H9 (cell line): ENCODE data around the gene BMP2K. TPM values are rescaled to one million over a fixed set of nuclear protein-coding genes. Genes with fewer than 3 reads are reported as not detected.

ENCODE experiments used
- DNase-seq: peaks from one replicate; pipeline ENCODE4 v3.0.0-alpha.2; 2017
- H2AFZ ChIP-seq: one replicate; pipeline ENCODE4 v1.6.1; 2013; ENCODE audit warnings: mild to moderate bottlenecking, low read length, control low read depth, moderate library complexity
- H2AK5ac ChIP-seq: 2 replicates; pipeline ENCODE4 v1.6.1; 2013; ENCODE audit warnings: low read length, control low read depth, mixed read lengths; ENCODE audit not compliant: insufficient read length
- H2BK120ac ChIP-seq: one replicate; pipeline ENCODE4 v1.6.1; 2013; ENCODE audit warnings: low read depth, mild to moderate bottlenecking, low read length, control low read depth, inconsistent platforms; ENCODE audit not compliant: poor library complexity, severe bottlenecking
- H2BK12ac ChIP-seq: 2 replicates; pipeline ENCODE4 v1.6.1; 2013; ENCODE audit warnings: low read length, control low read depth, mixed read lengths, low read depth; ENCODE audit not compliant: insufficient read length
- H2BK15ac ChIP-seq: 2 replicates; pipeline ENCODE4 v1.6.1; 2013; ENCODE audit warnings: low read depth, low read length, control low read depth
- H2BK20ac ChIP-seq: one replicate; pipeline ENCODE4 v1.6.1; 2013; ENCODE audit warnings: low read depth, mild to moderate bottlenecking, low read length, control low read depth, inconsistent platforms; ENCODE audit not compliant: poor library complexity, severe bottlenecking
- H2BK5ac ChIP-seq: 2 replicates; pipeline ENCODE4 v1.6.1; 2013; ENCODE audit warnings: low read length, control low read depth, mixed read lengths; ENCODE audit not compliant: insufficient read length
- H3K14ac ChIP-seq: 2 replicates; pipeline ENCODE4 v1.6.1; 2013; ENCODE audit warnings: low read length, control low read depth; ENCODE audit not compliant: insufficient read depth
- H3K18ac ChIP-seq: 2 replicates; pipeline ENCODE4 v1.6.1; 2013; ENCODE audit warnings: low read depth, mild to moderate bottlenecking, mixed read lengths, low read length, control low read depth; ENCODE audit not compliant: insufficient read length
- H3K23ac ChIP-seq: 2 replicates; pipeline ENCODE4 v1.6.1; 2013; ENCODE audit warnings: low read length, control low read depth, mixed read lengths, low read depth; ENCODE audit not compliant: insufficient read length
- H3K23me2 ChIP-seq: 2 replicates; pipeline ENCODE4 v1.6.1; 2013; ENCODE audit warnings: low read depth, mild to moderate bottlenecking, mixed read lengths, low read length, control low read depth; ENCODE audit not compliant: insufficient read length, poor library complexity, severe bottlenecking
- H3K27ac ChIP-seq: 2 replicates; pipeline ENCODE4 v1.5.1; 2013; ENCODE audit warnings: low read length, control low read depth, mixed read lengths, low read depth; ENCODE audit not compliant: insufficient read length
- H3K27me3 ChIP-seq: 2 replicates; pipeline ENCODE4 v1.6.1; 2013; ENCODE audit warnings: low read length, control low read depth, inconsistent platforms; ENCODE audit not compliant: insufficient read depth
- H3K4ac ChIP-seq: 2 replicates; pipeline ENCODE4 v1.6.1; 2013; ENCODE audit warnings: low read depth, mild to moderate bottlenecking, control low read depth, inconsistent platforms, low read length, moderate library complexity
- H3K4me1 ChIP-seq: 2 replicates; pipeline ENCODE4 v1.6.1; 2013; ENCODE audit warnings: low read length, control low read depth, inconsistent platforms; ENCODE audit not compliant: insufficient read depth
- H3K4me2 ChIP-seq: 2 replicates; pipeline ENCODE4 v1.6.1; 2013; ENCODE audit warnings: low read length, control low read depth, mixed read lengths; ENCODE audit not compliant: insufficient read length, insufficient read depth
- H3K56ac ChIP-seq: 2 replicates; pipeline ENCODE4 v1.6.1; 2013; ENCODE audit warnings: low read depth, mild to moderate bottlenecking, mixed read lengths, low read length, control low read depth; ENCODE audit not compliant: insufficient read length
- H3K79me1 ChIP-seq: 2 replicates; pipeline ENCODE4 v1.6.1; 2013; ENCODE audit warnings: low read depth, mild to moderate bottlenecking, moderate library complexity, low read length, control low read depth, inconsistent platforms; ENCODE audit not compliant: insufficient read depth, poor library complexity, severe bottlenecking
- H3K79me2 ChIP-seq: 2 replicates; pipeline ENCODE4 v1.6.1; 2013; ENCODE audit warnings: low read length, control low read depth, inconsistent platforms; ENCODE audit not compliant: insufficient read depth
- H3K9ac ChIP-seq: 2 replicates; pipeline ENCODE4 v1.6.1; 2013; ENCODE audit warnings: low read length, control low read depth, mixed read lengths; ENCODE audit not compliant: insufficient read length; ENCODE audit errors: extremely low read depth
- H3K9me3 ChIP-seq: one replicate; pipeline ENCODE4 v1.6.1; 2013; ENCODE audit warnings: low read depth, low read length, inconsistent platforms; ENCODE audit not compliant: control insufficient read depth
- H3T11ph ChIP-seq: one replicate; pipeline ENCODE4 v1.6.1; 2013; ENCODE audit warnings: mild to moderate bottlenecking, low read length, control low read depth, inconsistent platforms
- H4K20me1 ChIP-seq: one replicate; pipeline ENCODE4 v1.6.1; 2013; ENCODE audit not compliant: control insufficient read depth, insufficient read length, insufficient read depth
- H4K5ac ChIP-seq: 2 replicates; pipeline ENCODE4 v1.6.1; 2013; ENCODE audit warnings: low read depth, mild to moderate bottlenecking, mixed read lengths, low read length, control low read depth; ENCODE audit not compliant: insufficient read length
- H4K8ac ChIP-seq: replicated peaks from 2 replicates; pipeline ENCODE4 v1.6.1; 2013; ENCODE audit warnings: low read length, control low read depth, mixed read lengths, low read depth; ENCODE audit not compliant: insufficient read length
- H4K91ac ChIP-seq: 2 replicates; pipeline ENCODE4 v1.6.1; 2013; ENCODE audit warnings: low read depth, mild to moderate bottlenecking, moderate library complexity, mixed read lengths, low read length, control low read depth; ENCODE audit not compliant: insufficient read length
- H3K27ac Mint-ChIP-seq, 3 experiments: 2 replicates in 2 of 3; 3 replicates in 1 of 3; pipeline ENCODE4 v1.8.0; 2020 to 2021; ENCODE audit warnings: mixed read lengths in 3 of 3, mild to moderate bottlenecking in 1 of 3, moderate library complexity in 1 of 3
- H3K27me3 Mint-ChIP-seq: 2 replicates; pipeline ENCODE4 v1.8.0; 2021; ENCODE audit warnings: low read depth, mild to moderate bottlenecking, moderate library complexity, mixed read lengths
- H3K36me3 Mint-ChIP-seq, 3 experiments: 2 replicates in 2 of 3; 3 replicates in 1 of 3; pipeline ENCODE4 v1.8.0; 2020 to 2021; ENCODE audit warnings: low read depth in 3 of 3, mixed read lengths in 3 of 3; ENCODE audit not compliant: insufficient read depth in 1 of 3
- H3K4me1 Mint-ChIP-seq, 2 experiments: 2 replicates each; pipeline ENCODE4 v1.8.0; 2020; ENCODE audit warnings: mixed read lengths in 2 of 2
- H3K4me3 Mint-ChIP-seq, 2 experiments: 2 replicates in 1 of 2; 3 replicates in 1 of 2; pipeline ENCODE4 v1.8.0; 2020 to 2021; ENCODE audit warnings: mild to moderate bottlenecking in 2 of 2, mixed read lengths in 2 of 2, moderate library complexity in 1 of 2
- H3K9me3 Mint-ChIP-seq, 2 experiments: 2 replicates in 1 of 2; 3 replicates in 1 of 2; pipeline ENCODE4 v1.8.0; 2020; ENCODE audit warnings: mild to moderate bottlenecking in 2 of 2, mixed read lengths in 2 of 2, moderate library complexity in 1 of 2
- CTCF ChIP-seq: fragments of 200-600 bp; sonication (generic); conservative IDR thresholded peaks from 3 replicates; pipeline ENCODE4 v1.8.0; 2021; ENCODE audit warnings: antibody characterized with exemption, mild to moderate bottlenecking
- WGBS: extraction: QIAGEN DNeasy Blood & Tissue Kit; methylation state at CpG from one replicate; pipeline ENCODE4 v1.1.7; 2013; ENCODE audit warnings: missing lambda C conversion rate, low lambda C conversion rate, mixed read lengths; ENCODE audit not compliant: insufficient read length; ENCODE audit errors: extremely low coverage; 5-methylcytosine and 5-hydroxymethylcytosine counted together
- total RNA-seq: library from RNA; stranded (reverse); gene quantifications from 2 replicates; pipeline ENCODE4 v1.2.1, GENCODE V29; 2021

The BMP2K gene
- total RNA-seq, 1 experiment from 2014 or later = 26.4 TPM

GRCh38 chr4:78766650-78767049 is 9.5 kb upstream of the BMP2K start:
- H3K27me3 Mint-ChIP-seq = no peaks in the 10 kb centered on the region
- Histone ChIP-seq H4K20me1 (no peaks in the 10 kb centered on the region), H3K4me1 (no peaks in the 10 kb centered on the region), H2BK120ac (no peak overlapping the region), H2BK15ac (no peak overlapping the region), H3K27ac (no peak overlapping the region), H3K4me2 (no peak overlapping the region), H2AK5ac (no peak overlapping the region), H2BK20ac (no peak overlapping the region), H3K56ac (no peak overlapping the region), H3K79me2 (no peaks in the 10 kb centered on the region), H2BK12ac (no peak overlapping the region), H3K9me3 (no peaks in the 10 kb centered on the region), H3K4ac (no peak overlapping the region), H3T11ph (no peak overlapping the region), H4K5ac (no peak overlapping the region), H3K23ac (no peak overlapping the region), H4K8ac (no peak overlapping the region), H4K91ac (no peak overlapping the region), H3K14ac (no peak overlapping the region), H3K18ac (no peak overlapping the region), H3K79me1 (no peaks in the 10 kb centered on the region), H3K27me3 (no peaks in the 10 kb centered on the region), H2BK5ac (no peak overlapping the region), H3K9ac (no peak overlapping the region), H2AFZ (no peak overlapping the region), H3K23me2 (no peaks in the 10 kb centered on the region)
- no peaks in the 10 kb centered on the region for H3K9me3 Mint-ChIP-seq
- DNase-seq = no peak
- no peaks in the 10 kb centered on the region for H3K36me3 Mint-ChIP-seq
- TF ChIP-seq CTCF = no peak
- no peak overlapping the region for H3K27ac Mint-ChIP-seq
- peaks cover 5 to 7% of the 10 kb centered on the region in 2 experiments for H3K4me1 Mint-ChIP-seq
- H3K4me3 Mint-ChIP-seq = no peak overlapping the region
- no CpG with 5 or more reads among the region's 5 CpGs for WGBS
